HepG2 (cell line): ENCODE measurements around the gene ATAD3A. TPM values are rescaled to one million over a fixed set of nuclear protein-coding genes. Genes with fewer than 3 reads are reported as not detected.

Source experiments
- ATAC-seq: fragments of 200-7000 bp; cut with Tn5 transposase; 3 replicates; pipeline ENCODE4 v1.9.1; 2020; ENCODE audit warnings: mild to moderate bottlenecking, moderate library complexity
- BruUV-seq: library from RNA; stranded (reverse); fragments of 400-500 nt; replicated peaks from 2 replicates; lab custom pipeline; 2021; lab: Mats Ljungman, UMichigan
- CTCF ChIA-PET: fragments of 300-600 bp; formaldehyde crosslinking; extraction: SDS; loops from one replicate; lab custom pipeline; 2021; ENCODE audit warnings: low total read pairs, inconsistent platforms, low intra/inter-chr PET ratio; lab: Yijun Ruan, JAX
- POLR2A ChIA-PET: fragments of 350-600 bp; sonication (Branson Sonifier 250); formaldehyde crosslinking; loops from one replicate; lab custom pipeline; 2020; ENCODE audit warnings: antibody characterized with exemption, inconsistent platforms; lab: Yijun Ruan, JAX
- DNase-seq: peaks from one replicate; pipeline ENCODE4 v3.0.0-alpha.2; 2015; ENCODE audit warnings: low spot score
- FAIRE-seq: peaks from 3 replicates; lab custom pipeline; 2011; peaks lifted over from hg19 to GRCh38; lab: Jason Lieb, UNC
- H2AFZ ChIP-seq: one replicate; pipeline ENCODE4 v1.6.1; 2011; ENCODE audit warnings: low read length, inconsistent platforms
- H3K27ac ChIP-seq: fragments of 300-600 bp; 3 replicates; pipeline ENCODE4 v1.8.0; 2011; ENCODE audit warnings: mixed run types, mild to moderate bottlenecking, mixed read lengths, low read length, inconsistent platforms; ENCODE audit not compliant: insufficient read depth; ENCODE audit errors: extremely low read length
- H3K27me3 ChIP-seq, 2 experiments: fragments of 200-600 bp in 1 of 2; 2 replicates in 1 of 2; 3 replicates in 1 of 2; pipeline versions ENCODE4 v1.6.0 to v1.8.0; 2011; ENCODE audit warnings: low read length in 2 of 2, mild to moderate bottlenecking in 2 of 2, moderate library complexity in 2 of 2, inconsistent platforms in 1 of 2; ENCODE audit not compliant: insufficient read depth in 2 of 2, control insufficient read depth in 1 of 2
- H3K36me3 ChIP-seq, 2 experiments: fragments of 200-600 bp in 1 of 2; replicated peaks in 1 of 2; 2 replicates in 1 of 2; 3 replicates in 1 of 2; pipeline versions ENCODE4 v1.5.1 to v1.8.0; 2011; ENCODE audit warnings: low read length in 2 of 2, inconsistent platforms in 1 of 2; ENCODE audit not compliant: insufficient read depth in 2 of 2, control insufficient read depth in 1 of 2
- H3K4me1 ChIP-seq: 2 replicates; pipeline ENCODE4 v1.5.1; 2012; ENCODE audit warnings: low read length, inconsistent platforms; ENCODE audit not compliant: insufficient read depth
- H3K4me2 ChIP-seq: 2 replicates; pipeline ENCODE4 v1.6.0; 2011; ENCODE audit warnings: low read depth, low read length, inconsistent platforms
- H3K4me3 ChIP-seq, 3 experiments: fragments of 200-600 bp in 1 of 3; sonication (generic), shearing (Covaris generic) in 1 of 3; replicated peaks in 1 of 3; 2 replicates each; pipeline ENCODE4 v1.5.1; 2011 to 2016; ENCODE audit warnings: low read length in 3 of 3, inconsistent platforms in 2 of 3, low read depth in 2 of 3, mild to moderate bottlenecking in 2 of 3, control low read depth in 1 of 3, mixed read lengths in 1 of 3; ENCODE audit not compliant: insufficient read depth in 1 of 3
- H3K79me2 ChIP-seq: one replicate; pipeline ENCODE4 v1.6.1; 2011; ENCODE audit warnings: low read length, inconsistent platforms; ENCODE audit not compliant: insufficient read depth
- H3K9ac ChIP-seq: 2 replicates; pipeline ENCODE4 v1.6.0; 2011; ENCODE audit warnings: mild to moderate bottlenecking, low read depth, low read length, inconsistent platforms; ENCODE audit not compliant: insufficient read depth
- H3K9me3 ChIP-seq: 2 replicates; pipeline ENCODE4 v1.5.1; 2012; ENCODE audit warnings: mild to moderate bottlenecking, low read length
- H4K20me1 ChIP-seq: 2 replicates; pipeline ENCODE4 v1.6.0; 2011; ENCODE audit warnings: inconsistent platforms, mild to moderate bottlenecking, low read length, moderate library complexity; ENCODE audit not compliant: insufficient read depth
- DMAP1 ChIP-seq: IDR thresholded peaks from 2 replicates; pipeline ENCODE4 v1.6.1; 2016
- HINFP ChIP-seq: sonication (generic); formaldehyde crosslinking; IDR thresholded peaks from 2 replicates; pipeline ENCODE4 v1.4.0; 2020; ENCODE audit warnings: low read depth, mild to moderate bottlenecking, missing genetic modification reagents
- KDM3A ChIP-seq: IDR thresholded peaks from 2 replicates; pipeline ENCODE4 v1.6.1; 2018; ENCODE audit warnings: low read depth, missing compliant biosample characterization
- RFX3 ChIP-seq: IDR thresholded peaks from 2 replicates; pipeline ENCODE4 v1.6.1; 2016; ENCODE audit warnings: missing biosample characterization, missing genetic modification reagents
- RORA ChIP-seq: sonication (generic); formaldehyde crosslinking; IDR thresholded peaks from 2 replicates; pipeline ENCODE4 v1.5.0; 2020; ENCODE audit warnings: mild to moderate bottlenecking, missing genetic modification reagents, moderate library complexity
- SMARCC2 ChIP-seq: fragments of 450-650 bp; IDR thresholded peaks from 2 replicates; pipeline ENCODE4 v1.6.1; 2017; ENCODE audit warnings: antibody characterized with exemption, mild to moderate bottlenecking
- YEATS2 ChIP-seq: sonication (generic); formaldehyde crosslinking; IDR thresholded peaks from 2 replicates; pipeline ENCODE4 v1.4.0; 2020; ENCODE audit warnings: missing genetic modification reagents, borderline replicate concordance
- ZFP41 ChIP-seq: sonication (generic); formaldehyde crosslinking; IDR thresholded peaks from 2 replicates; pipeline ENCODE4 v1.4.0; 2020; ENCODE audit warnings: mild to moderate bottlenecking, missing genetic modification reagents, borderline replicate concordance
- ZNF121 ChIP-seq: sonication (generic); formaldehyde crosslinking; IDR thresholded peaks from 2 replicates; pipeline ENCODE4 v1.5.0; 2020; ENCODE audit warnings: mild to moderate bottlenecking, missing genetic modification reagents
- ZNF3 ChIP-seq: IDR thresholded peaks from 2 replicates; pipeline ENCODE4 v1.7.0; 2017; ENCODE audit warnings: inconsistent platforms
- WGBS: methylation state at CpG from one replicate; pipeline ENCODE4 v1.1.6; 2017; ENCODE audit warnings: low lambda C conversion rate; 5-methylcytosine and 5-hydroxymethylcytosine counted together
- in situ Hi-C: cut with HindIII; loops from 2 replicates; pipeline ENCODE4 v1.10.0; 2017; ENCODE audit warnings: low pct_unique_long_range_greater_than_20kb; ENCODE audit not compliant: extremely low pct_ligation_motif_present
- intact Hi-C: fragments of 100-400 bp; cut with micrococcal nuclease; formaldehyde crosslinking; loops from one replicate; pipeline ENCODE4 v1.10.0; 2022; ENCODE audit not compliant: unreplicated experiment
- polyA plus RNA-seq, 8 experiments: library from polyadenylated mRNA; depleted of rRNA in 3 of 8; stranded (reverse) in 7 of 8; unstranded in 1 of 8; fragments of >200 nt; fragmentation: Illumina TruSeq in 4 of 8; extraction: Trizol in 4 of 8; gene quantifications; 2 replicates each; pipeline versions ENCODE4 v1.2.1 to v1.2.3, GENCODE V29; 2011 to 2016; ENCODE audit warnings: low read depth in 4 of 8, missing spikeins in 1 of 8, mixed read lengths in 1 of 8; ENCODE audit not compliant: insufficient read depth in 1 of 8
- total RNA-seq, 5 experiments: library from RNA; depleted of rRNA; stranded (reverse); fragments of >200 nt; fragmentation: Illumina TruSeq; extraction: Trizol; gene quantifications; 2 replicates each; pipeline ENCODE4 v1.2.3, GENCODE V29; 2016; ENCODE audit warnings: low read depth in 1 of 5

ATAD3A gene
- total and polyA plus RNA-seq, 2 of the 13 experiments (the other 11 are each of a cell fraction or from before 2014, with no cell fraction given): 10.6 to 49.0 TPM

- Histone ChIP-seq H3K36me3 (peaks cover 15 to 33% of the 10 kb centered on the region in 2 experiments), H3K27me3 (peaks cover 0 to 2% of the 10 kb centered on the region in 2 experiments; a peak in 1 of 5 replicates), H3K9me3 (no peaks in the 10 kb centered on the region), H4K20me1 (peaks cover 32% of the 10 kb centered on the region), H3K4me3 (no peak overlapping the region), H3K9ac (0 out of 2 replicates have a peak overlapping the region, but pooled peaks have one; percentile 23), H2AFZ (no peak overlapping the region), H3K27ac (no peak overlapping the region), H3K4me1 (peaks cover 21% of the 10 kb centered on the region), H3K4me2 (no peak overlapping the region; the same call in 1 of the 2 replicates), H3K79me2 (peaks cover 84% of the 10 kb centered on the region)
- CTCF ChIA-PET: no interaction called here
- WGBS: 100% methylated on average over 5 of the region's 7 CpGs
- in situ Hi-C loops: no loop called here
- ATAC-seq (no peak), DNase-seq (no peak), FAIRE-seq (no peak)
- BruUV-seq: no TSS peak
- intact Hi-C loops: no loop called here
- TF ChIP-seq ZNF3 (CRISPR knock-in tag): no peak
- TF ChIP-seq YEATS2 (CRISPR knock-in tag): no peak
- TF ChIP-seq ZFP41 (CRISPR knock-in tag): no peak
- TF ChIP-seq ZNF121 (CRISPR knock-in tag): no peak
- no peak for TF ChIP-seq DMAP1 (CRISPR knock-in tag)
- TF ChIP-seq SMARCC2: no peak
- no peak for TF ChIP-seq KDM3A
- TF ChIP-seq RFX3 (CRISPR knock-in tag): no peak
- no peak for TF ChIP-seq RORA (CRISPR knock-in tag)
- TF ChIP-seq HINFP (CRISPR knock-in tag): no peak
- POLR2A ChIA-PET: interaction anchor here (1.1 kb wide), 1 partner anchor 19 kb away, joined by 3 read pairs; no protein-coding TSS in a partner anchor
These were observed 57.4 kb downstream of the ATAD3A start for GRCh38 chr1:1569341-1569740.
